GM11168 (cell line): ENCODE results near the gene ANKLE1.
"Not testable (repeated sequence)": the region's sequence is repeated elsewhere in the genome, so short reads cannot be mapped to it uniquely, and the experiment has no call there.

Source experiments
- in situ Hi-C: fragments of 300-500 bp; cut with MboI; formaldehyde crosslinking; loops from one replicate; pipeline ENCODE4 v1.12.0; 2022; ENCODE audit warnings: low sequenced_read_pairs; ENCODE audit not compliant: unreplicated experiment

ANKLE1 gene

DNA sequence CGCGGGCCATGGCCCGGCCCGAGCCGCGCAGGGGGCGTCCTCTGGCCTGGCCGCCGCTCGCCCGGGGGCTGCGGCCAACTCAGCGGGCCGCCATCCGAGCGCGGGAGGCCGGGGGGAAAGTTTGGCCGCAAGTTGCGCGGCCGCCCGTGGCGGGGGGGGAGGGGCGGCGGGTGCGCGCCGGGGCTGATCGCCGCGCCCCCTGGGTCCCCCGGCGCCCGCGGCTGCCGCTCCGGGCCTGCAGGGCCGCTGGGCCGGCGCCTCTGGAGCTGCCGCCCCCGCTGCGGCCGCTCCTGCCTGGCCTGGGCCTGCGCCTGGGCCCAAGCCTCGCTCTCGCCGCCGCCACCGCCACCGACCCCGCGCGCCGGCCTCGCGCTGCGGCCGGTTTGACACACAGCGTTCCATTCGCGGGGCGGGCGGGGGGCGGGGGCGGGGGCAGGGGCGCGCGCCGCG is 36.1 kb upstream of the ANKLE1 start, which contains the start of gene NR2F6:
NR2F6 (minus strand) TSS at position 385 of the 450 bp plus-strand sequence. CDS start 699 bp downstream, outside the sequence.
- in situ Hi-C loops: no loop called here

DNA sequence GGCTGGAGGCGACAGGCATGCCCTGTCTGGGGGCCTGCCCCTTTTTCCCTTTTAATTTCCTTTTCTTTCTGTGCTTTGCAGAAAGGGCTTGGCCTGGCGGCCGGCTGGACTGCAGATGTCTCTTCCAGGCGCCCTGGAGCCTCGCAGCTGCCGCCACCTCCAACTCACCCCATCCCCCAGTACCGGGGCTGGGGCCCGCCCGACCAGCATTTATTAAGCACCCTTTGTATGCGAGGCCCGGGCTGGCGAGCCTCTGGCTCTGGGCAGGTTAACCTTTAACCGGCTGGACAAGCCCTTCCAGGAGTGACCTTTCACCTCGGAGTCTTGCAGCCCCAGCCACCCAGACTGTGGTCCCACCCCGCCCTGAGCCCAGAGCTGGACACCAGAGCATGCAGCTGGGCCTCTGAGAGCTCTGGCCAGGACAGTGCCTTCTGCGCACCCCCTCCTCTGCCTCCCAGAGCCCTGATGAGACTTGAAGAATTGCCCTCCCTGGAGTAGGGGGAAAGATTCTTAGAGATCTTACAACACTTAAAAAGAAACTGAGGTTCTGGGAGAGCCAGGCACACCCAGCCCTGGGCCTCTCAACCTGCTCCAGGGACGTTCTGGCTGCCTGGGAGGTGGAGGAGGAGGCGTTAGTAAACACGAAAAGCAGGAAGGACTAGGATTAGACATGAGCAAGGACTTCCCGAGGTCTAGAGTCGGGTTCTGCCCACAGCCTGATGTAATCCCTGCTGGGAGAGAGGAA is 34.8 kb upstream of the ANKLE1 start:
- in situ Hi-C loops: no loop called here

DNA sequence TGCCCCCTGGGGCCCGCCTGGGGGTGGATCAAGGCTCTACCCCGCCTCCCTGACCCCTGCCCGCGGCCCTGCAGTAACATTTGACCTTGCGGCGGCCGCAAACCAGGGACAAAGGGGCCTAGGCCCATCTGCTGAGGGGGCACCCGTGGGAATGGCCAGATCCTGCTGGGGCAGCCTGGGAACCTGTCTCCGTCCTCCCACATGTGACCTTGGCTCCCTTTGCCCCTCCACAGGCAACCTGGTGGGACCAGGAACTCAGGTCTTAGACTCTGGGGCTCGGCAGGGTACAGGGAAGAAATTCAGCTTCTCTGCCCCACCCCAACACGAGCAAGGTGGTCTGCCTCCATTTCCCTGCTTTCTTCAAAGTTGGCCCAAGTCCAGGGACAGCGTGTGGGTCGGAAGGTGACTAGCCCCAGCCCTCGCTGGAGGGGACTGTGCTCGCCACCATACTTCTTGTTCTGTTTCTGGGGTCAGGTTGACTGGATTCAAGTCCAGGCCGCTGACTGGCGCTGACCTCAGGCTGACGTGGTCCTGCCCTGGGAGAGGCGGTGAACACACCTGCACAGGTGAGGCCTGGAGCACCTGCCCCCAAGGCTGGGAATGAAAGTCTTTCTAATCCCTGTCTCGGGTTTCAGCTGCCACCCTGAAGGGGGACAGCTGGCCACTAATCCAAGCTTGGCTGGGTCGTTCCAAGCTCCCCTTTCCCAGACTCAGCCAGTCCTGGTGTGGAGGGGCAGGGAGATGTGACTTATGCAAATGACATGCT is 33.5 kb upstream of the ANKLE1 start:
- in situ Hi-C loops: no loop called here

DNA sequence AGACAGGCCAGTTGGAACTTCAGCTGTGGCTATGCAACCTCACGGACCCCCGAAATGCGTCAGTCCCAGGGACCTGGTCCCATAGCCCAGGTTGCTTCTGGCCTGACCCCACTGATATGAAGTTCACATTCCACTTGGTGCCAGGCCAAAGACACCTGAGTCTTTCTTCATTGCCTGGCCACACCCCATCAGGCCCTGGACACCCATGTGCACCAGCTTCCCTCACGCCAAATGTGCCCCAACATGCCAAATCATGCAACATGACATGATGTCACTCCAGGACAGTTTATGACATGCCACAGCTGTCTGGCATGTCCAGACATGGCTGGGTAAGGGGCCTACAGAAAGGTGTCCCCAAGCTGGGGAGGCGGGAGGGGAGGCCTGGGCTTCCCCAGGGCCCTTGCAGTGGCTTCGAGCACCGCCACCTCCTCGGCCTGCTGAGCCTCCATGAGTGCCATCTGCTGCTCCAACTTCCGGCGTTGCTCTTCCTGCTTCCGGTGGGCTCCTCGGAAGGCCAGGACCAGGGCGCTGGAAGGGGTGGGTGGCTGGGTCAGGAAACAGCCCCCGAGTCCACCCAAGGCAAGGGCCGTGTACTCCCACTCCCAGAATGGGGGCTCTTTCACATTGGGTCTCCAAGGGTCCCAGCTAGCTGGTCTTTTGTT is 31.7 kb upstream of the ANKLE1 start:
- in situ Hi-C loops: no loop called here

DNA sequence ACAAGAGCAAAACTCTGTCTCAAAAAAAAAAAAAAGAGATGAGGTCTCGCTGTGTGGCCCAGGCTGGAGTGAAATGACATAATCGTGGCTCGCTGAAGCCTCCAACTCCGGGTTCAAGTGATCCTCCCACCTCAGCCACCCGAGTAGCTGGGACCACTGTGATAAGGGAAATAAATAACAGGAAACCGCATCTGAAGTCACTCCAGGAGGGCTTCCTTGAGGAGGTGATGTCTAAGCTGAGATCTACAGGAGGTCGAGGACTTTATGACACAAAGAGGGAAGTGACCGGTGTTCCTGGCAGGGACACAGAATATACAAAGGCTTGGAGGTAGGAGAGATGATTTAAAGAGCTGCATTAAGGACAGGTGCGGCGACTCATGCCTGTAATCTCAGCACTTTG is 27.1 kb upstream of the ANKLE1 start:
- in situ Hi-C loops: no loop called here

DNA sequence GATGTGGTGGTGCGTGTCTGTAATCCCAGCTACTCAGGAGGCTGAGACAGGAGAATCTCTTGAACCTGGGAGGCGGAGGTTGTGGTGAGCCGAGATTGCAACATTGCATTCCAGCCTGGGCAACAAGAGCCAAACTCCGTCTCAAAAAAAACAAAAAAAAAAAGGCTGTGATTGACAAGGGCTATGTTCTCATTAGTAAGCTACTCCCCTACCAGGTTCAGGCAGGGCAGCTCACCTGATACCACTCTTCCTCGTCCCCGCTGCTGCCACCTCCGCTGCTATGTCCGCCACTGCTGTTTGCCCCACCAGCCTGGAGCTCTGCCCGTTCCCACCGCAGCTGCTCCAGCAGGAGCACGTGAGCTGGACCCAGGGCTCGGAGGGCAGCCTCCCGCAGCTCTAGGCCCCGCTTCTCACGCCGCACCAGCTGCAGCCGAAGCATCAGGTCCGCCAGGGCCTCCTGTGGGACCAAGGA is 26.5 kb upstream of the ANKLE1 start:
- in situ Hi-C loops: no loop called here

DNA sequence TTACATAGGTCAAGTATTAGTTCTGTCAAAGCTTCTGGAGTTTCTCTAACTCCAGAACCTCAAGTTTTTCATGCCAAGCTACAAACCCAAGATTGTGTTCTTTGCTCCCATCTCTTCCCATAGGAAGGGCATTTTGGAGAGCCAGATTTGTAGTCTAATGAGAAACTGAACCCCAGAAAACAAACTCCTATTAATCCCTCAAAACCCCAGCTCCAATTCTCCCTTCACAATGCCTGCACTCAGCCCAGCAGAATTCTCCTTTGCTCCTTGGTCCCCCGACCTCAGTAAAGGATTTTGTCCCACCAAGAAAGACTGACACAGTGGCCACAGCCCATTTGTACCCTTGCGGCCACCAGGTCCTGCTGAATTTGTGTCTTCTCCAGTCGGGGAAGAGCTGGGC is 25.6 kb upstream of the ANKLE1 start:
- in situ Hi-C loops: no loop called here

DNA sequence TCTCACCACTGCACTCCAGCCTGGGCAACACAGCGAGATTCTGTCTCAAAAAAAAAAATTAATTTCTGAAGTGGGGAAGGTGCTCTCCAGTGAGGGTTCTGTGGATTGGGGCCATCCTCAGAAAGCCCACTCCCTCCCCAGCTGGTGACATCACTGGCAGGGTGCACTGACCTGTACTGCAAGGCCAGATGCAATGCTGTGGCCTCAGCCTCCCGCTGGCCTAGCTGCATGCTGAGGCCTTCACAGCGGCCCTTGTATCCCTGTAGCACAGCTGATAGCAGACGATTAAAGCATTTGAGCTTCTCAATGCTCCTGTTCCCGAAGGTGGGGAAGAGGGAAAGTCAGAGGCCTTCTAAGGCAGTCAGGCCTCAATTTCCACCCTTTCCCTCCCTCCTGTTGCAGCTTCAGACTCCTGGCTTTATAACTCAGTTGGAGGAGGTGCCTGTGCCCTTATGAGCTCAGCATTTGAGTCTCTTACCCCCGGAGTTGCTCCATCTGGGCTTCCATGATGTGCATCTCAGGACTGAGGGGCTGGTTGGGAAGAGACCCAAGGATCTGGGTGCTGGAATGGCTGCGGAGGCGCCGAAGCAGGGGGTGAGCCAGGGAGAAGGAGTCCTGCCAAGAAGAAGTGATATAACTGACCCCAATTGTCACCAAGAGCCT is 22.5 kb upstream of the ANKLE1 start:
- in situ Hi-C loops: no loop called here

DNA sequence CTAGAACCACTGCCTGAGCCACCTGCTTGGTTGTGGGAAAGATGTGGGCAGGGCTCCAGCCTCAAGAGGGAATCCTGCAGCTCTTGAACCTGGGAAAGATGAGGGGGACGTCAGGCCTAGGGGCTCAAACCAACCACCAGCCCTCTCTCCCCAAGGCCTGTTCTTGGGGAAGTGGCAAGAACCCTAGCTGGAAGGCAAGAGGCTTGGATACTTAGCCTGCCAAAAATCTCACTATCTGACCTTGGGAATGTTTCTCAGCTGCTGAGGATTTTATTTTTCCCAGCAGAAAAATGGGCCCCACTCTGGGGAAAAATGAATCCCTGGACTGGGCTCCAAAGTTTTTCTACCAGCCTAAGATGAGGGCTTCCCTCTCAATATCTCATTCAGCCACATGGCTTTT is 21.8 kb upstream of the ANKLE1 start:
- in situ Hi-C loops: no loop called here

DNA sequence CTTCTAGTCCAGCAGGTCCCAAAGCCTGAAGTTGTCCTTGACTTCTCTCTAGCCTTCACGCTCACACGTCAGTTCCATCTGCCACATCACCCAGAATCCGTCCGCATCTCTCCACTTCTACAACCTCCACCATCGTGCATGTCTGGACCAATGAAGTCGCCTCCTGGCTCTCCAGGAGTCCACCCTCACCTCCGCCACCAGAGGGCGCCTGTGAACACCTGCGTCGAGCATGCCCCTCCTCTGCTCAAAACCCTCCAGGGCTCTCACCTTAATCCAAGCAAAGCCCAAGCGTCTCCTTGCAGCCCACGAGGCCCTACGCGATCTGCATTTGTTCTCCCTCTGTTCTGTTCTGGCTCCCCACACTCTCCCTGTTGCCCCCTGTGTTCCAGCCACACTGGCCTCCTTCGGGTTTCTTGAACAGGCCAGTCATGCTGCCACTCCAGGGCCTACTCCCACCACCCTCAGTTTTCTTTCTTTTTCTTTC is 20.8 kb upstream of the ANKLE1 start:
- in situ Hi-C loops: no loop called here

DNA sequence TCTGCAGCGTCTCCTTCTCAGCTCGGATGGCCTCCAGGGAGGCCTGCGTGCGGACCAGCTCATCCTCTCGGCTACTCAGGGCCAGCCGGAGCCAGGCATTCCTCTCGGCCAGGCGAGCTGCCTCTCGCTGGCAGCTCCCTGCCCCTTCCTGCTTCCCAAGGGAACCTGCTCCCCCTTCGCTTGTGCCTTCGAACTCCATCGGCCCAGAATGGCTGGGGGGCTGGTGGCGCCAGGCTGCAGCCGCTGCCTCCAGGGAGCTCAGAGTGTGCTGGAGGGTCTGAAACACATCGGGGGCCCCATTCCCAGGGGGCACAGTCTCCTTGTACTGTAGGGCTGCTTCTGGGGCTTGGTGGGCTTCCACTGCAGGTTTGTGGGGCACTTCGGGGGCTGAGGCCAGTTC is 19.1 kb upstream of the ANKLE1 start:
- in situ Hi-C loops: no loop called here

DNA sequence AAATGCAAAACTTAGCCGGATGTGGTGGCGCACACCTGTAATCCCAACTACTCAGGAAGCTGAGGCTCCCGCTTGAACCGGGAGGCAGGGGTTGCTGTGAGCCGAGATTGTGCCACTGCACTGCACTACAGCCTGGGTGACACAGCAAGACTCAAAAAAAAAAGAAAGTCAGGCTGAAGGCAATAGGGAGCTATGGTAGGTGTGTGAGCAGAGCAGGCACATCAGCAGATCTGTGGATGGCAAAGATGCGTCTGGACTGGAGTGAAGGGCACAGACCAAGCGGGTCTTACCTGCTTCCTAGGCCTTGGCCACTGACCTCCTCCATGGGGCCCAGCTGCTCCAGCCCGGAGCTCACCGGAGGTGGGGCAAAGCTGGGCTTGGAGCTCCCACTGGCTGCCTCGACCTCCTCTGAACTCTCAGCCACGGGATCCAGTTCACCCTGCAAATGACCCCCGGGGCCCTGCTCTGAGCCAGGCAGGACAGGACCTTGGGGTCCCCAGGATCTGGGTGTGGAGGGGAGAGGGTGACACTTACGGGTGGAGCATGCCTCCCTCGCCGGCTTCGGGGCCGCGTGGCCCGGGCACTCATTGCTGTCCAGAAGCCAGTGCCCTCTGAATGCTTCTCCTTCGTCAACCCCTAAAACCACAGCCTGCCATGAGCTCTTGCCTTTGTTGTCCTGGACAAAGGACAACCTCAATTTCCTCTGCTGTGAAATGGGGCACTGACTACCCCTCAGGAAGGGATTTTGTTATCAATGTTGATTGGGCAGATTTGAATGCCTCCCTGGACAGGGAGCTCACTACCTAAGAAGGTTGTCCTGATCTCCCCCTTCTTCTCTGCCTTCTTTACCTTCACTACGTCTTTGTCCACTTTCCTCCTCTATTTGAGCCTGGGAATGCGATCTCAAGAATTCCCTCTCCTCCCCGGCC is 17.7 kb upstream of the ANKLE1 start:
- in situ Hi-C loops: no loop called here

DNA sequence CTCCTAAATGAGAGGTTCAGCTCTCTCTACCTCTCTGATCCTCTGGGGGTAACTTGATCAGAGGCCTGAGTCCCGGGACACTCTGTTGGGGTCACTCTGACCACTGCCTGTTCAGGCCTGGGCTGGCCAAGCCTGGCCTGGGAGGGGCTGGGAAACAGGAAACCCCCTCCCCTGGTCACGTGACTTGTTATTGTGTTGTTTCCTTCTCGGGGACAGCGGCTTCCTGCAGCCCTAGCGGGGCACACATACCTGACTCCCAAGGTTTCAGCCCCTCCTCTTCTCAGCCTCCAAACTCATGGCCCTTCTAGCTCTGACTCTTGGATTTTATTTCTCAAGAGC is 17.1 kb upstream of the ANKLE1 start, which contains the start of gene USHBP1:
USHBP1 (minus strand) TSS at position 105 of the 339 bp plus-strand sequence. CDS start 446 bp downstream, outside the sequence.
- in situ Hi-C loops: no loop called here

DNA sequence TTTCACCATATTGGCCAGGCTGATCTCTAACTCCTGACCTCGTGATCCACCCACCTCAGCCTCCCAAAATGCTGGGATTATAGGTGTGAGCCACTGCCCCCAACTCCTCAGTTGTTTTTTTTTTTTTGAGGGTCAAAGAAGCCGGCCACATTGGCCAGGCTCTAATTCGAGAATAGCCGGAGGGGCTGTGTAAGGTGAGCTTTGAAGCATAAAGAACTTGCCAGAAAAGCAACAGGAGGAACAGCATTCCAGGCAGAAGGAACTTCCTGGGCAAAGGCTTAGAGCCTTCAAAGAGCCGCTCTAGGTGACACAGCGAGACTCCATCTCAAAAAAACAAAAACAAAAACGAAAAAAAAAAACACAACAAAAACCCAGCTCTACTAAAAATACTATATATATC is 15.7 kb upstream of the ANKLE1 start:
- in situ Hi-C loops: no loop called here

DNA sequence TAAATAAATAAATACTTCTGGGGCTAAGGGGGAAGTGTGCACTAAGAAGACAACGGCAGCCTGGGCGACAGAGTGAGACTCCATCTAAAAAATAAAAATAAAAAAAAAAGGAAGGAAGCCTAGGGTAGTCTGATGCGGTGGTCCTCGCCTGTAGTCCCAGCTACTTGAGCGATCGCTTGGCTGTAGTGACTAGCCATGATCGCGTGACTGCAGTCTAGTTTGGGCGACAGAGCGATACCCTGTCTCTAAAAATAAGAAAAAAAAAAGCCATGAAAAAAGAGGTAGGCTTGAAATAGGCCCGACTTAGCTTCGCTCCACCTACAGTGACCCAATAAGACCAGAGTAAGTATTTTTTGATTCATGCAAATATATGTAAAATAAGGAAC is 15.1 kb upstream of the ANKLE1 start:
- in situ Hi-C loops: no loop called here

DNA sequence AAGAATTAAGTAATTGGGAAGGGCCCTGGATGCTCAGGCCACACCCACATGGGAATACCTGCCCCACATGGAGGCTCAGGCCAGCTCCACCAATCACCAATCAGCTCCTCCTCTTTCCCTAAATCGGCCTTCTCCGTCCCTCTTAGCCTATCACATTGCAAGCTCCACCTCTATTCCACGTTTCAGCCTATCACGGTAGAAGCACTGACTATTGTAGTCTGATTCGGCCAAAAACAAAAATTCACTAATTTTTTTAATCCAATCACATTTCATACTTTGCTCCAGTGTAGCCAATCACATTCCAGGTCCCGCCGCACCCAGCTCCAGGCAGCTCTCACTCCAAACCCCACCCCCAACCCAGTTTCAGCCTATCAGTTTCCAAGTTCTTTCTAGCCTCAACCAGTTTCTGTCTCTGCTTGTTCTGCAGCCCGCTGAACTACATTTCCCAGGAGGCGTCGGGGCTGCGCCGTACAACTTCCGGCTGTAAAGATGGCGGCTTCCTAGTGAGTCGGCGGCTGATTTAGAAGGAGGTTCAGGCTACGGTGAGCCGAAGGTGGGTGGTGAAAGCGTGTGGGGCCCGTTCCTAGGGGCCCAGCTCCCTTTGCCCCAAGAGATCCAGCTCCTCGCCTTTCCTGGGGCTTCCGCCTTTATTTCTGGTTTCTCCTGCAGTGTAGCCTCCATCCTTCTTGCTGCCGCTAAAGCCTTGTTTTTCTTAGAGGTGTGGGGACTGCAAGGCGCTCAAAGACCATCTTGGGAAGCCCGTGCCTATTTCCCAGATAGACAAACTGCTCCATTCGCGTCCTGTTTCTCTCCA is 14.5 kb upstream of the ANKLE1 start, which contains the start of gene BABAM1:
BABAM1 (plus strand) TSS at position 469 of the 814 bp plus-strand sequence. CDS start 1,364 bp downstream, outside the sequence.
- in situ Hi-C loops: no loop called here

DNA sequence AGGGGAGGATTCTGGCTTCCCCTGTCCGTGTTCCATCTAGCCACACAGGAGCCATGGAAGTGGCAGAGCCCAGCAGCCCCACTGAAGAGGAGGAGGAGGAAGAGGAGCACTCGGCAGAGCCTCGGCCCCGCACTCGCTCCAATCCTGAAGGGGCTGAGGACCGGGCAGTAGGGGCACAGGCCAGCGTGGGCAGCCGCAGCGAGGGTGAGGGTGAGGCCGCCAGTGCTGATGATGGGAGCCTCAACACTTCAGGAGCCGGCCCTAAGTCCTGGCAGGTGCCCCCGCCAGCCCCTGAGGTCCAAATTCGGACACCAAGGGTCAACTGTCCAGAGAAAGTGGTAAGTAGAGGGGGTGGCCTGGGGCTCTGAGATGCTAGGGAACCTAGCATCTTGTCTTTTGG is 12.9 kb upstream of the ANKLE1 start:
- in situ Hi-C loops: no loop called here

DNA sequence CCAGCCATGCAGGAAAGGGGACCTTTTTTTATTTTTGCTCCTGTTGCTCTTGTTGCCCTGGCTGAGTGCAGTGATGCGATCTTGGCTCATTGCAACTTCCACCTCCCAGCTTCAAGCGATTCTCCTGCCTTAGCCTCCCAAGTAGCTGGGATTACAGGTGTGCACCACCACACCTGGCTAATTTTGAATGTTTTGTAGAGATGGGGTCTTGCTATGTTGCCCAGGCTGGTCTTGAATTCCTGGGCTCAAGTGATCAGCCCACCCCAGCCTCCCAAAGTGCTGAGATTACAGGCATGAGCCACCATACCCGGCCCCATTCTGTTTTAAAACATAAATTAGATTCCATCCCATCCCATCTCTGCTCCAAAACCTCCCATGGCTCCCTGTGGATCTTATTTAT is 6.8 kb upstream of the ANKLE1 start:
- in situ Hi-C loops: not testable (repeated sequence)
